Testis (tissue), 3 donors: ENCODE results near the gene UBASH3A. TPM values are rescaled to one million over a fixed set of nuclear protein-coding genes. Genes with fewer than 3 reads are reported as not detected.

Source experiments
- DNase-seq: peaks from one replicate; pipeline ENCODE4 v3.0.0-alpha.2; 2019
- H3K27ac ChIP-seq, 2 donors: fragments of 200-600 bp; sonication (generic); one replicate each; pipeline ENCODE4 v1.5.1; 2019
- H3K27me3 ChIP-seq: fragments of 200-600 bp; sonication (generic); one replicate; pipeline ENCODE4 v1.5.1; 2019
- H3K36me3 ChIP-seq: fragments of 200-600 bp; sonication (generic); one replicate; pipeline ENCODE4 v1.5.1; 2017; ENCODE audit warnings: low read depth; ENCODE audit errors: missing control alignments
- H3K4me1 ChIP-seq: fragments of 200-600 bp; sonication (generic); one replicate; pipeline ENCODE4 v1.5.1; 2019
- H3K4me3 ChIP-seq, 2 donors: fragments of 200-600 bp; sonication (generic); one replicate each; pipeline ENCODE4 v1.5.1; 2017 to 2019
- H3K9me3 ChIP-seq: fragments of 200-600 bp; sonication (generic); one replicate; pipeline ENCODE4 v1.5.1; 2017
- POLR2A ChIP-seq: fragments of 450-650 bp; IDR thresholded peaks from one replicate; pipeline ENCODE4 v1.6.1; 2017; ENCODE audit warnings: antibody characterized with exemption, mild to moderate bottlenecking, moderate library complexity
- WGBS, 2 donors: methylation state at CpG; one replicate each; pipeline ENCODE4 v1.1.5; 2018; 5-methylcytosine and 5-hydroxymethylcytosine counted together
- intact Hi-C: fragments of 100-400 bp; cut with DNase I; formaldehyde crosslinking; loops from one replicate; pipeline ENCODE4 v1.15.1; 2023; ENCODE audit warnings: low total_unique reads
- polyA plus RNA-seq: library from polyadenylated mRNA; stranded (reverse); fragments of 350-450 nt; fragmentation: Illumina TruSeq; extraction: RNeasy Lipid Tissue Mini Kit (QIAGEN cat#74804); gene quantifications from one replicate; pipeline ENCODE4 v1.2.3, GENCODE V29; 2014; ENCODE audit warnings: low read depth, low replicate concordance; ENCODE audit not compliant: insufficient read depth
- total RNA-seq, 2 donors: library from RNA; depleted of rRNA; stranded (reverse); fragments of >200 nt; gene quantifications; one replicate each; pipeline ENCODE4 v1.2.3, GENCODE V29; 2016
- TF ChIP-seq, protein P1 (sequence below), 3 experiments: fragments of 450-650 bp in 2 of 3; fragments of 200-600 bp in 1 of 3; sonication (generic) in 1 of 3; IDR thresholded peaks; one replicate each; pipeline ENCODE4 v1.5.1; 2016 to 2019; ENCODE audit warnings: antibody characterized with exemption in 3 of 3, mild to moderate bottlenecking in 2 of 3, moderate library complexity in 1 of 3

UBASH3A gene
- total and polyA plus RNA-seq, 3 donors from 2014 or later, result 0.39 to 1.4 (median 0.40) TPM

DNA sequence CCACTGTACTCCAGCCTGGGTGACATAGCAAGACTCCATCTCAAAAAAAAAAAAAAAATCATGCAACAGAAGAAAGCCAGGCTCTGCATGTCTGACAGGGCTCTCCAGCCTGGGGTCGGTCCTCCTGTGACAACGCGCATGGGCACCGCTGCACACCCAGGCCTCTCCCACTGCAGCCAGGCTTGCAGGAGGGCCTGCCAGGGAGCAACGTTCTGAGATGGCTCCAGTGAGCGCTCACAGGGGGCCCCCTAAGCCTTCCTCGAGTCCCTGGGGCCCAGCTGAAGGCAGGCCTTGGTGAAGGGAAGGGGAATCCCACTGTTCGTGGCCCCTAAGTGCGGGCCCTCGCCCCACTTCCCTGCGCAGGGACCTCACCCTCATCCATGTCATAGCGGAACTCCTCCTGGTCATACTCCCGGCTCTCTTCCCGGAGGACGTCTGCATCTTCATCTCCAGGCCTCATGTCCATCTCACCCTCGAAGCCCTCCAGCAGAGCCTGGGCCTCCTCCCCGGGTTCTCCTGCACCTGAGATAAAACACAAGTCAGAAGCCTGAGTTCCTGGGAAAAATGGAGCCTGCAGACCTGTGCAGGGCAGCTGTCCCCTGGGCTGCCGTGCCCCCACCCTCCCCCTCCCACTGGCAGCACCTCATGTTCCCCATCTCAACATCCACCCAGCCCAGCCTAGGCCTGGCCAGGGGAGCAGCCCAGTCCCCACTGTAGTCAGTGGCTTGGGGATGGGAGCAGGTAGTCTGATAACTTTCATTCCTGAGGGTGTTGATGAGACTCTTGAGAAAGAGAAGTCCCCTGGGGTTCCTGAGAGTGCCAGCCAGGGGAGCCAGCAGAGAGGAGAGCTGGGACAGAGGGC, 72.1 kb downstream of the UBASH3A start:
- intact Hi-C loops, result no loop called here
- Histone ChIP-seq H3K4me1 (no peaks in the 10 kb centered on the region), H3K27ac (no peak overlapping the region), H3K36me3 (no peaks in the 10 kb centered on the region), H3K9me3 (no peaks in the 10 kb centered on the region), H3K27me3 (no peaks in the 10 kb centered on the region), H3K4me3 (no peak overlapping the region)
- TF ChIP-seq POLR2A, result no peak
- TF ChIP-seq, protein P1, sequence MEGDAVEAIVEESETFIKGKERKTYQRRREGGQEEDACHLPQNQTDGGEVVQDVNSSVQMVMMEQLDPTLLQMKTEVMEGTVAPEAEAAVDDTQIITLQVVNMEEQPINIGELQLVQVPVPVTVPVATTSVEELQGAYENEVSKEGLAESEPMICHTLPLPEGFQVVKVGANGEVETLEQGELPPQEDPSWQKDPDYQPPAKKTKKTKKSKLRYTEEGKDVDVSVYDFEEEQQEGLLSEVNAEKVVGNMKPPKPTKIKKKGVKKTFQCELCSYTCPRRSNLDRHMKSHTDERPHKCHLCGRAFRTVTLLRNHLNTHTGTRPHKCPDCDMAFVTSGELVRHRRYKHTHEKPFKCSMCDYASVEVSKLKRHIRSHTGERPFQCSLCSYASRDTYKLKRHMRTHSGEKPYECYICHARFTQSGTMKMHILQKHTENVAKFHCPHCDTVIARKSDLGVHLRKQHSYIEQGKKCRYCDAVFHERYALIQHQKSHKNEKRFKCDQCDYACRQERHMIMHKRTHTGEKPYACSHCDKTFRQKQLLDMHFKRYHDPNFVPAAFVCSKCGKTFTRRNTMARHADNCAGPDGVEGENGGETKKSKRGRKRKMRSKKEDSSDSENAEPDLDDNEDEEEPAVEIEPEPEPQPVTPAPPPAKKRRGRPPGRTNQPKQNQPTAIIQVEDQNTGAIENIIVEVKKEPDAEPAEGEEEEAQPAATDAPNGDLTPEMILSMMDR (IDR thresholded peaks at IDR 0.05), result no peak
- no peak for DNase-seq
- 90 to 91% methylated on average over 16 to 18 of the region's 18 CpGs for WGBS, 2 donors

DNA sequence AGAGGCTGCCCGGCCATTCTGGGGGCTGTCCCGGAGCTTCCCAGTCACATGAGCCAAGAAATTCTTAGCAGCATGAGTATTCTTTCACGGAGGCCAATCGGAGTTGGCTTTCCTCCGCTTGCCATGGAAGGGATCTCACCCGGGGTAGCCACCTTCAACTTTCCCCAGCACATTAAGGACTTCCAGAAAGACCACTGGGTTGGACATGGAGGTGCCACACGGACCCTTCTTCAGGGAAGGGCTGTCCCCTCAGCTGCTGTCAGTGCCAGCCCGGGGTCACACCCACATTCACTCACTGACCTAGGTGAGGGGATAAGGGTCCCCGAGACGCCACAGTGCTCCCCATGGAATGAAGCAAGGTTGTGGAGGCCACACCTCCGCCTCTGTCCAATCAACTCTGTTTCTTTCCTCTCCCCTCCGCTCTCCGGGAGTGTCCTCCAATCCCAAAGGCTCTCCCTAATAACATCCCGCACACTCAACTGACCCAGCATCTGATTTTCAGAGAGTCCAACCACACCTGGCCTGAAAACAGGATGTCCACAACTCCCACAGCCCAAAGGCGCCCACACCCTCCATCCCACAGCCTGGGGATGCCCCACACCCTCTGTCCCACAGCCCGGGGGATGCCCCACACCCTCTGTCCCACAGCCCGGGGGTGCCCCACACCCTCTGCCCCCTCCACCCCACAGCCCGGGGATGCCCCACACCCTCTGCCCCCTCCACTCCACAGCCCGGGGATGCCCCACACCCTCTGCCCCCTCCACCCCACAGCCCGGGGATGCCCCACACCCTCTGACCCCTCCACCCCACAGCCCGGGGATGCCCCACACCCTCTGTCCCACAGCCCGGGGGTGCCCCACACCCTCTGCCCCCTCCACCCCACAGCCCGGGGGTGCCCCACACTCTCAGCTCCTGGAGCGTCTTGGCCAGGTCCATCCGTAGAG, 73.0 kb downstream of the UBASH3A start:
- no peaks in the 10 kb centered on the region for H3K4me1 ChIP-seq
- H3K27me3 ChIP-seq, result no peaks in the 10 kb centered on the region
- 89 to 94% methylated on average over 19 to 22 of the region's 25 CpGs for WGBS, 2 donors
- no peaks in the 10 kb centered on the region for H3K36me3 ChIP-seq
- TF ChIP-seq, protein P1 (IDR thresholded peaks at IDR 0.05), result no peak
- no peak for TF ChIP-seq POLR2A
- no peak for DNase-seq
- intact Hi-C loops, result no loop called here
- H3K9me3 ChIP-seq, result no peaks in the 10 kb centered on the region
- H3K27ac ChIP-seq, result no peak overlapping the region
- no peak overlapping the region for H3K4me3 ChIP-seq

DNA sequence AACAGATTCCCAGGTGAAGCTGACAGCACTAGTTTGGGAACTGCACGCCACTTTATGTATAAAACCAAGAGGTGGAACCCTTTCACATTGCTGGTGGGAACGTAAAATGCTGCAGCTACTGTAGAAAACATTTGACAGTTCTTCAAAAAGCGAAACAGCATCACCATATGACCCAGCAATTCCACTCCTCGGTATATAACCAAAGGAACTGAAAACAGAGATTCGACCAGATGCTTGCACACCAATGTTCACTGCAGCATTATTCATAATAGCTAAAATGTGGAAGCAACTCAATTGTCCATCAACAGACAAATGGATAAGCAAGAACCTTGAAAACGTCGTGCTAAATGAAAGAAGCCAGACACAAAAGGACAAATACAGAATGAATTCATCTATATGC, 74.8 kb downstream of the UBASH3A start:
- H3K36me3 ChIP-seq, result no peaks in the 10 kb centered on the region
- 80% methylated on average over 7 of the region's 7 CpGs for WGBS, 2 donors
- no peak for DNase-seq
- no peaks in the 10 kb centered on the region for H3K9me3 ChIP-seq
- H3K4me1 ChIP-seq, result no peaks in the 10 kb centered on the region
- intact Hi-C loops, result no loop called here
- no peaks in the 10 kb centered on the region for H3K27me3 ChIP-seq
- no peak overlapping the region for H3K4me3 ChIP-seq
- H3K27ac ChIP-seq, result no peak overlapping the region
- TF ChIP-seq, protein P1 (IDR thresholded peaks at IDR 0.05), result no peak
- no peak for TF ChIP-seq POLR2A

DNA sequence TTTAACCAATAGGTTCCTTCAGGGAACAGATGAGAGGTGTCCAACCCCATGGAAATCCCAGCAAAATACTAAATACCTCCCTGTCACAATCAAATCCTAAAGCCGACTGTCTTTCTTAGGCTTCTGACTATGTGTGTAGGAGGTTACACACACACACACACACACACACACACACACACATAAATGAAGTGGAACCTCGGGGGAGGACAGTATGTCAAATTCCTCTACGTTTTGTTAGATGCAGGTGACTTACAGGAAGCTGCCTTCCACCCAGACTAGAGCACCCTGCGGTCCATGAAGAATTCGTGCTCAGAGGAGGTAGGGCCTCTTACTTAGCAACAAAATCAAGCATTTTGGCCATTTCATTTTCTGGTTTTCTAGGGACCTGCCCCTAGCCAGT, 75.9 kb downstream of the UBASH3A start:
- no peaks in the 10 kb centered on the region for H3K9me3 ChIP-seq
- TF ChIP-seq, protein P1 (IDR thresholded peaks at IDR 0.05), result no peak
- no peak for TF ChIP-seq POLR2A
- H3K4me1 ChIP-seq, result no peaks in the 10 kb centered on the region
- no peaks in the 10 kb centered on the region for H3K27me3 ChIP-seq
- H3K36me3 ChIP-seq, result no peaks in the 10 kb centered on the region
- H3K27ac ChIP-seq, result no peak overlapping the region
- intact Hi-C loops, result no loop called here
- no peak for DNase-seq
- 74 to 77% methylated on average over 5 of the region's 5 CpGs for WGBS, 2 donors
- H3K4me3 ChIP-seq, result no peak overlapping the region
